C4-2B (cell line): ENCODE data around the gene PTPRM.

Experiments used
- H3K27ac ChIP-seq: fragments of 450-650 bp; 2 replicates; pipeline ENCODE4 v1.5.1; 2017
- ZFX ChIP-seq: fragments of 450-650 bp; IDR thresholded peaks from 2 replicates; pipeline ENCODE4 v1.6.1; 2017
- TF ChIP-seq, protein P1 (sequence below): fragments of 450-650 bp; conservative IDR thresholded peaks from 2 replicates; pipeline ENCODE4 v1.5.1; 2017; ENCODE audit warnings: mild to moderate bottlenecking

PTPRM gene

GRCh38 chr18:8396254-8396653 is 829.1 kb downstream of the PTPRM start:
- H3K27ac ChIP-seq = no peak overlapping the region
- TF ChIP-seq, protein P1, sequence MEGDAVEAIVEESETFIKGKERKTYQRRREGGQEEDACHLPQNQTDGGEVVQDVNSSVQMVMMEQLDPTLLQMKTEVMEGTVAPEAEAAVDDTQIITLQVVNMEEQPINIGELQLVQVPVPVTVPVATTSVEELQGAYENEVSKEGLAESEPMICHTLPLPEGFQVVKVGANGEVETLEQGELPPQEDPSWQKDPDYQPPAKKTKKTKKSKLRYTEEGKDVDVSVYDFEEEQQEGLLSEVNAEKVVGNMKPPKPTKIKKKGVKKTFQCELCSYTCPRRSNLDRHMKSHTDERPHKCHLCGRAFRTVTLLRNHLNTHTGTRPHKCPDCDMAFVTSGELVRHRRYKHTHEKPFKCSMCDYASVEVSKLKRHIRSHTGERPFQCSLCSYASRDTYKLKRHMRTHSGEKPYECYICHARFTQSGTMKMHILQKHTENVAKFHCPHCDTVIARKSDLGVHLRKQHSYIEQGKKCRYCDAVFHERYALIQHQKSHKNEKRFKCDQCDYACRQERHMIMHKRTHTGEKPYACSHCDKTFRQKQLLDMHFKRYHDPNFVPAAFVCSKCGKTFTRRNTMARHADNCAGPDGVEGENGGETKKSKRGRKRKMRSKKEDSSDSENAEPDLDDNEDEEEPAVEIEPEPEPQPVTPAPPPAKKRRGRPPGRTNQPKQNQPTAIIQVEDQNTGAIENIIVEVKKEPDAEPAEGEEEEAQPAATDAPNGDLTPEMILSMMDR = no peak
- no peak for TF ChIP-seq ZFX

GRCh38 chr18:8397034-8397433 is 829.9 kb downstream of the PTPRM start:
- TF ChIP-seq ZFX = no peak
- TF ChIP-seq, protein P1 = no peak

GRCh38 chr18:8399138-8399537 is 832.0 kb downstream of the PTPRM start:
- TF ChIP-seq ZFX = no peak
- TF ChIP-seq, protein P1 = no peak
- no peak overlapping the region for H3K27ac ChIP-seq

More at GRCh38 chr18:8397034-8397433, 829.9 kb downstream of the PTPRM start:
- H3K27ac ChIP-seq = no peak overlapping the region

DNA sequence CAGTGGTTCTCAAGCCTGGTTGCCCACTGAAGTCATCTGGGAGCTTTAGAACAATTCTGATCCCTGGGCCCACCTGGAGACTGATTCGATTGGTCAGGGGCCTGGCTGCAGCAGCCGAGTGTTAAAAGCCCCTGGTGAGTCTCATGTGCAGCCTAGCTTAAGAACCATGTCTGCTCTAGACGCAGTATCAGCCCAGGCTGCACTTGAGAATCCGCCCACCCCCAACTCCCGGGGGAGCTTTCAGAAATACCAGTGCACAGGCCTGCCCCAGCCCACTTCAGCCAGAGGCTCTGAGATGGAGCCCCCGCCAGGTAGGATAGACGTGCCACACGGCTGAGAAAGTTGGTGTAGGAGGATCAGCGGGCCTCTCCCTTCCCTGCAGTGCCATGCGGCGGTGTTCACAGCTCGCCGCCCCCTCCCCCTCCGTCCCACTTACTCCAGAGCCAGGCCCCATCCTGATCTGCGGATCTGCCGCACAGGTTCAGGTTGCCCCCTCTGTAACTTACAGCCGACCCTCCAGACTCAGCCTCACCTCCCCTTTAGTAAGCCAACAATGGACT is 833.2 kb downstream of the PTPRM start:
- no peak overlapping the region for H3K27ac ChIP-seq
- no peak for TF ChIP-seq ZFX
- TF ChIP-seq, protein P1 = no peak

DNA sequence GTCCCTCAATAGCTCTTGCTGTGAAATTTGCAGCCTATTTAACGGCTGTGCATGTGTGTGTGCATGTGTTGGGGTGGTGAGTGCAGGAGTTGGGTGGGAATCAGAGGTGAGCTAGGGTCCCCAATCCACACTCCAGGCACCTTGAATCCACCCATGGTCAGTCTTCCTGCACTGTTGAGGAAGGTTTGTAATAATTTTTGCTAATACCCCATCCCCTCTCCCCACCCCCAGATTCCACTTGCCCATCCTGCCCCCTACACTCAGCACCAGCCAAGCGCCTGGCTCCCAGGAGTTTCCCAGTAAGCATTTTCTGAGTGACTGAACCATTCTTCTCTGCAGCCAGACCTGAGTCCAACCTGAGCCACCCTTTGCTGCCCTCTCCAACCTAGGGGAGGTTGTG is 833.7 kb downstream of the PTPRM start:
- no peak overlapping the region for H3K27ac ChIP-seq
- TF ChIP-seq, protein P1 = no peak
- no peak for TF ChIP-seq ZFX

DNA sequence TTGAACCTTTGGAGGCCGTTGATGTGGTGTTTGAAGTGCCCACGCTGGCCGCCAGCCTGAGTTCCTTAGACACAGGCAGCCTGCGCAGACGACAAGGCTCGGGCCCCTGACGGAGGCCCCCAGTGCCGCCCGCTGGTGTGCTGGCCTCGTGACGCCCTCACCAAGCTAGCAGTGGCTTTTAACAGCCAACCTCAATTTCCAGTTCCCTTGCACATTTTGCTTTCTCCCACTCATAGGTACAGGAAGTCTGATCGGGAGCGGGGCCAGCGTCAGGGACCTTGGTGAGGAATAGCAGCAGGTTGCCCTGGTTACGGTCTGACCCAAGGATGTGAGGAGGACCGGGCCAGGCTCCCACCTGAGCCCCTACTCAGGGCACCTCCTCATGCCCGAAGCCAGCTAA is 834.5 kb downstream of the PTPRM start:
- TF ChIP-seq, protein P1 = no peak
- no peak for TF ChIP-seq ZFX
- H3K27ac ChIP-seq = no peak overlapping the region

DNA sequence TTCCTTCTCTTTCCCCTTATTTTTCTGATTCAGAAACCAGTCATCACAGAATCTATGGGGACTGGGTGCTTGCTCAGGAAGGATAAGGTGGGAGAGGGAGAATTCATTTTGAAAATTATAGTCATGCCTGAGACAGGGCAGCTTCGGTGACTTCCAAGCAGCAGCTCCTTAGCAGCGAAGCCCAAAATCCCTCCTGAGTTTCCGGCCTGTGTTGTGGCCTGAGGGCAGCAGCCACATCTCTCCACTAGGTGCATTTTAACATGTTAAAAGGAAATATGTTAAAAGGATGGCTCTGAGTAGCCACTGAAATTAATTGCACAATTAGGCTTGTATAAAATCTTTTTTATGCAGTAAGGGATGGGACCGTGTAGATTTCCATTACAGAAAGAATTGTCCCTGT is 835.1 kb downstream of the PTPRM start:
- TF ChIP-seq, protein P1 = no peak
- TF ChIP-seq ZFX = no peak
- H3K27ac ChIP-seq = no peak overlapping the region
